ENCODE data around the gene EHBP1. TPM values are rescaled to one million over a fixed set of nuclear protein-coding genes. Genes with fewer than 3 reads are reported as not detected.

EHBP1 gene
- total and polyA plus RNA-seq, 2 donors (not counting 3 experiments of a cell fraction or from before 2014, with no cell fraction given) = 8.4 to 34.8 TPM

- H3K27me3 ChIP-seq (ENCODE audit: control insufficient read depth in 2 of 2, insufficient read depth in 2 of 2, low read length in 2 of 2) = no peaks in the 10 kb centered on the region
- H3K9me3 ChIP-seq (replicated peaks; ENCODE audit: control insufficient read depth, insufficient read depth, low read length) = no peaks in the 10 kb centered on the region
- no peak for DNase-seq (ENCODE audit: low read depth, low spot score)
- no peaks in the 10 kb centered on the region for H3K9me1 ChIP-seq (replicated peaks; ENCODE audit: control insufficient read depth, extremely low read depth, insufficient read depth, low read length)
- H3K27ac ChIP-seq (ENCODE audit: insufficient read depth, low read depth, low read length) = no peak overlapping the region
- intact Hi-C loops (cut with micrococcal nuclease) = no loop called here
- H2AFZ ChIP-seq (ENCODE audit: low read depth, low read length) = no peak overlapping the region
- no peak overlapping the region for H3K4me3 ChIP-seq (replicated peaks in 1 of 3; ENCODE audit: insufficient read depth in 1 of 3, low read depth in 1 of 3, low read length in 3 of 3)
- dilution Hi-C loops (cut with MboI; ENCODE audit: extremely low pct_ligation_motif_present, low sequenced_read_pairs) = no loop called here
- H3K4me1 ChIP-seq (ENCODE audit: control insufficient read depth, extremely low read depth, insufficient read depth, low read length) = no peaks in the 10 kb centered on the region
- H3K9ac ChIP-seq (replicated peaks; ENCODE audit: extremely low read depth, insufficient read depth, low read length) = no peak overlapping the region
- ChIA-PET CTCF (no interaction called here), POLR2A (no interaction called here)
- H3K4me2 ChIP-seq (ENCODE audit: insufficient read depth, low read length) = no peak overlapping the region
- BruUV-seq (replicated peaks) = no TSS peak
- no peaks in the 10 kb centered on the region for H4K20me1 ChIP-seq (replicated peaks; ENCODE audit: control insufficient read depth, extremely low read depth, insufficient read depth, low read length)
- FAIRE-seq = no peak
- peaks cover 6% of the 10 kb centered on the region for H3K79me2 ChIP-seq (ENCODE audit: control insufficient read depth, insufficient read depth, low read length)
- TF ChIP-seq POLR2AphosphoS5 (IDR thresholded peaks at IDR 0.05; ENCODE audit: insufficient read depth, low read depth, low read length) = no peak
- no peak for TF ChIP-seq POLR2A (IDR thresholded peaks at IDR 0.05; ENCODE audit: low read depth, low read length)
- TF ChIP-seq JUN (IDR thresholded peaks at IDR 0.05; ENCODE audit: borderline replicate concordance, insufficient read depth, insufficient read length, low read depth) = no peak
- no peak for TF ChIP-seq EZH2 (IDR thresholded peaks at IDR 0.05; ENCODE audit: borderline replicate concordance, low read depth, low read length, severe bottlenecking)
- TF ChIP-seq GATA2 (IDR thresholded peaks at IDR 0.05; ENCODE audit: insufficient read depth, insufficient read length, low read depth, low read length) = no peak
- TF ChIP-seq CTCF (IDR thresholded peaks at IDR 0.05; ENCODE audit: extremely low read depth in 1 of 2, insufficient read depth in 1 of 2, low read depth in 1 of 2, low read length in 2 of 2) = no peak
- no peaks in the 10 kb centered on the region for H3K36me3 ChIP-seq (ENCODE audit: control insufficient read depth in 2 of 2, extremely low read depth in 1 of 2, insufficient read depth in 2 of 2, low read length in 2 of 2)
Observed at GRCh38 chr2:62747169-62747568, 41.7 kb downstream of the EHBP1 start.

- H2AFZ ChIP-seq (ENCODE audit: low read depth, low read length) = no peak overlapping the region
- H3K36me3 ChIP-seq (ENCODE audit: control insufficient read depth in 2 of 2, extremely low read depth in 1 of 2, insufficient read depth in 2 of 2, low read length in 2 of 2) = no peaks in the 10 kb centered on the region
- no peaks in the 10 kb centered on the region for H3K9me1 ChIP-seq (replicated peaks; ENCODE audit: control insufficient read depth, extremely low read depth, insufficient read depth, low read length)
- BruUV-seq (replicated peaks) = no TSS peak
- no peaks in the 10 kb centered on the region for H3K9me3 ChIP-seq (replicated peaks; ENCODE audit: control insufficient read depth, insufficient read depth, low read length)
- no peak overlapping the region for H3K4me2 ChIP-seq (ENCODE audit: insufficient read depth, low read length)
- TF ChIP-seq GATA2 (IDR thresholded peaks at IDR 0.05; ENCODE audit: insufficient read depth, insufficient read length, low read depth, low read length) (no peak), MAX (IDR thresholded peaks at IDR 0.05; ENCODE audit: insufficient read depth, insufficient read length) (no peak), CTCF (IDR thresholded peaks at IDR 0.05; ENCODE audit: extremely low read depth in 1 of 2, insufficient read depth in 1 of 2, low read depth in 1 of 2, low read length in 2 of 2) (no peak), JUN (IDR thresholded peaks at IDR 0.05; ENCODE audit: borderline replicate concordance, insufficient read depth, insufficient read length, low read depth) (no peak), FOS (IDR thresholded peaks at IDR 0.05; ENCODE audit: borderline replicate concordance, insufficient read depth, low read length) (no peak), POLR2A (IDR thresholded peaks at IDR 0.05; ENCODE audit: low read depth, low read length) (no peak), POLR2AphosphoS5 (IDR thresholded peaks at IDR 0.05; ENCODE audit: insufficient read depth, low read depth, low read length) (no peak), MYC (IDR thresholded peaks at IDR 0.05; ENCODE audit: low read depth, low read length) (no peak), EZH2 (IDR thresholded peaks at IDR 0.05; ENCODE audit: borderline replicate concordance, low read depth, low read length, severe bottlenecking) (no peak)
- dilution Hi-C loops (cut with MboI; ENCODE audit: extremely low pct_ligation_motif_present, low sequenced_read_pairs) = no loop called here
- FAIRE-seq (no peak), DNase-seq (ENCODE audit: low read depth, low spot score) (no peak)
- CTCF ChIA-PET = no interaction called here
- intact Hi-C loops (cut with micrococcal nuclease) = no loop called here
- POLR2A ChIA-PET = no interaction called here
- H3K4me3 ChIP-seq (replicated peaks in 1 of 3; ENCODE audit: insufficient read depth in 1 of 3, low read depth in 1 of 3, low read length in 3 of 3) = no peak overlapping the region
- H3K4me1 ChIP-seq (ENCODE audit: control insufficient read depth, extremely low read depth, insufficient read depth, low read length) = no peaks in the 10 kb centered on the region
- H3K9ac ChIP-seq (replicated peaks; ENCODE audit: extremely low read depth, insufficient read depth, low read length) = no peak overlapping the region
- peaks cover 6% of the 10 kb centered on the region for H3K79me2 ChIP-seq (ENCODE audit: control insufficient read depth, insufficient read depth, low read length)
- H4K20me1 ChIP-seq (replicated peaks; ENCODE audit: control insufficient read depth, extremely low read depth, insufficient read depth, low read length) = no peaks in the 10 kb centered on the region
- no peak overlapping the region for H3K27ac ChIP-seq (ENCODE audit: insufficient read depth, low read depth, low read length)
- no peaks in the 10 kb centered on the region for H3K27me3 ChIP-seq (ENCODE audit: control insufficient read depth in 2 of 2, insufficient read depth in 2 of 2, low read length in 2 of 2)
Observed at GRCh38 chr2:62747876-62748275, 42.4 kb downstream of the EHBP1 start.
